ENCODE data around the gene GMPR2. TPM values are rescaled to one million over a fixed set of nuclear protein-coding genes. Genes with fewer than 3 reads are reported as not detected.

GMPR2 gene
- total and polyA plus RNA-seq, 2 experiments from 2014 or later: 60.6 to 70.6 TPM

DNA sequence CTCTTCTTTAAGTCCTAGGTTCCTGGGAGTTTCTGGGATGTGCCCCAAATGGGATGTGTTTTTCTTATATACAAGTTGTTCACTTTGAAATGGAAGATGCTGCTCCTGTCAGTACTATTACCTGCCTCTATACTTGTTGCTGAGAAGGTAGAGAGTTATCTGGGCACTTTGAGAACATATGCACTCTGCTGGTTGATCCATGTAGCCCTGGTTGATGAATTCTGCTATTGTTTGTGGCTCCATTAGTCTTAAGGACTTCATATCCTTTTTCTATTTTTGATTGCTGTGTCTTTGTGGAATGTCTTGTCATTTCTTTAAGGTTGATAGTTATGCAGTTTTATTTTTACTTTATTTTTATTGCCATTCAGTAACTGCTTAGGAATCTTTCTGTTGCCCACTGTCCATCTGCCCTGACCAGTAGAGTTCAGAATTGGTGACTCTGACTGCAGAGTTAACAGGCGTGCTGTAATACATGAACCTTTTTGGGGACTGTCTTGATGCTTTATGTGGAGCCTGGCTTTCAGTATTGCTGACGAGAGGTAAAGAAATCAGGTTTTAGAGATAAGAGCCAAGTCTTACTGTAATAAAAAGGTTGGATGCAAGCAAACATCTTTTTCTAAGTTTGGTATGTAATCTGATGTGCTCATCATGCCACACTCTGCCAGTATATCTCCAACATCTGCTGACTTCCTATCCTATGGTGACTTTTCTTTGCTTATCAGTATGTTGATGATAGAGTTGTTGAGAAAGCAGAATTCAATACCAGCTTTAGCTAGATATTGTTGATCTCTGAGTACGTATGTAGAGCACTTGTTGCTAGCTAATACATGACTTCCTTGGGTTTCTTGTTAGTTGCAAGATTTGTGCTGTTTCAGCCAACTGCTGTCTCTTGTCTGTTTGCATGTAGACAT, 1.6 kb downstream of the GMPR2 start:
- no peak overlapping the region for H3K4me2 ChIP-seq
- TF ChIP-seq ZNF114 (CRISPR knock-in tag; IDR thresholded peaks at IDR 0.05) (no peak), JUNB (IDR thresholded peaks at IDR 0.05; ENCODE audit: unreplicated experiment) (no peak), POLR2AphosphoS5 (IDR thresholded peaks at IDR 0.05; ENCODE audit: low read depth) (no peak), STAT1 (IDR thresholded peaks at IDR 0.05; ENCODE audit: unreplicated experiment) (no peak), CREB1 (CRISPR knock-in tag; IDR thresholded peaks at IDR 0.05; ENCODE audit: low read depth) (no peak), CTCF (conservative IDR thresholded peaks at IDR 0.05; ENCODE audit: low read depth in 2 of 2) (no peak), EZH2 (IDR thresholded peaks at IDR 0.05; ENCODE audit: low read depth, unreplicated experiment) (no peak), EZH2phosphoT487 (IDR thresholded peaks at IDR 0.05; ENCODE audit: unreplicated experiment) (no peak), ETS1 (IDR thresholded peaks at IDR 0.05) (no peak), ZNF462 (CRISPR knock-in tag; IDR thresholded peaks at IDR 0.05) (no peak), ZNF331 (CRISPR knock-in tag; IDR thresholded peaks at IDR 0.05; ENCODE audit: low read depth) (no peak), NANOG (IDR thresholded peaks at IDR 0.05; ENCODE audit: borderline replicate concordance) (no peak)
- TF ChIP-seq, protein P1, sequence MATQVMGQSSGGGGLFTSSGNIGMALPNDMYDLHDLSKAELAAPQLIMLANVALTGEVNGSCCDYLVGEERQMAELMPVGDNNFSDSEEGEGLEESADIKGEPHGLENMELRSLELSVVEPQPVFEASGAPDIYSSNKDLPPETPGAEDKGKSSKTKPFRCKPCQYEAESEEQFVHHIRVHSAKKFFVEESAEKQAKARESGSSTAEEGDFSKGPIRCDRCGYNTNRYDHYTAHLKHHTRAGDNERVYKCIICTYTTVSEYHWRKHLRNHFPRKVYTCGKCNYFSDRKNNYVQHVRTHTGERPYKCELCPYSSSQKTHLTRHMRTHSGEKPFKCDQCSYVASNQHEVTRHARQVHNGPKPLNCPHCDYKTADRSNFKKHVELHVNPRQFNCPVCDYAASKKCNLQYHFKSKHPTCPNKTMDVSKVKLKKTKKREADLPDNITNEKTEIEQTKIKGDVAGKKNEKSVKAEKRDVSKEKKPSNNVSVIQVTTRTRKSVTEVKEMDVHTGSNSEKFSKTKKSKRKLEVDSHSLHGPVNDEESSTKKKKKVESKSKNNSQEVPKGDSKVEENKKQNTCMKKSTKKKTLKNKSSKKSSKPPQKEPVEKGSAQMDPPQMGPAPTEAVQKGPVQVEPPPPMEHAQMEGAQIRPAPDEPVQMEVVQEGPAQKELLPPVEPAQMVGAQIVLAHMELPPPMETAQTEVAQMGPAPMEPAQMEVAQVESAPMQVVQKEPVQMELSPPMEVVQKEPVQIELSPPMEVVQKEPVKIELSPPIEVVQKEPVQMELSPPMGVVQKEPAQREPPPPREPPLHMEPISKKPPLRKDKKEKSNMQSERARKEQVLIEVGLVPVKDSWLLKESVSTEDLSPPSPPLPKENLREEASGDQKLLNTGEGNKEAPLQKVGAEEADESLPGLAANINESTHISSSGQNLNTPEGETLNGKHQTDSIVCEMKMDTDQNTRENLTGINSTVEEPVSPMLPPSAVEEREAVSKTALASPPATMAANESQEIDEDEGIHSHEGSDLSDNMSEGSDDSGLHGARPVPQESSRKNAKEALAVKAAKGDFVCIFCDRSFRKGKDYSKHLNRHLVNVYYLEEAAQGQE (IDR thresholded peaks at IDR 0.05; ENCODE audit: unreplicated experiment): no peak
- DNase-seq (ENCODE audit: low spot score) (no peak), ATAC-seq (no peak)
- no peak overlapping the region for H3K27ac Mint-ChIP-seq
- peaks cover 17% of the 10 kb centered on the region; the same call in 1 of the 2 replicates for H3K36me3 ChIP-seq (ENCODE audit: insufficient read depth)
- H2AFZ ChIP-seq: no peak overlapping the region
- peak overlapping the region; percentile 91 for H3K4me3 Mint-ChIP-seq
- H3F3A ChIP-seq (replicated peaks; ENCODE audit: low read depth): peaks cover 7% of the 10 kb centered on the region; the same call in 1 of the 2 replicates
- no peak overlapping the region for H3K27ac ChIP-seq (ENCODE audit: low read depth)
- no peaks in the 10 kb centered on the region for H3K9me3 Mint-ChIP-seq
- H3K27me3 ChIP-seq (ENCODE audit: insufficient read depth): no peaks in the 10 kb centered on the region
- H3K4me1 ChIP-seq (ENCODE audit: insufficient read depth): peaks cover 15% of the 10 kb centered on the region
- peaks cover 3% of the 10 kb centered on the region for H4K20me1 ChIP-seq (replicated peaks; ENCODE audit: insufficient read depth)
- peaks cover 39% of the 10 kb centered on the region for H3K36me3 Mint-ChIP-seq (ENCODE audit: low read depth)
- peaks cover 7% of the 10 kb centered on the region for H3K27me3 Mint-ChIP-seq (ENCODE audit: insufficient read depth, low read depth, poor library complexity)
- H3K79me2 ChIP-seq (replicated peaks; ENCODE audit: insufficient read depth): peaks cover 39% of the 10 kb centered on the region
- no peak overlapping the region for H3K4me3 ChIP-seq
- peaks cover 17% of the 10 kb centered on the region for H3K4me1 Mint-ChIP-seq
- no peaks in the 10 kb centered on the region for H3K9me2 ChIP-seq (ENCODE audit: insufficient read depth)
